ENCODE data around the gene ITGB2.

The ITGB2 gene

DNA sequence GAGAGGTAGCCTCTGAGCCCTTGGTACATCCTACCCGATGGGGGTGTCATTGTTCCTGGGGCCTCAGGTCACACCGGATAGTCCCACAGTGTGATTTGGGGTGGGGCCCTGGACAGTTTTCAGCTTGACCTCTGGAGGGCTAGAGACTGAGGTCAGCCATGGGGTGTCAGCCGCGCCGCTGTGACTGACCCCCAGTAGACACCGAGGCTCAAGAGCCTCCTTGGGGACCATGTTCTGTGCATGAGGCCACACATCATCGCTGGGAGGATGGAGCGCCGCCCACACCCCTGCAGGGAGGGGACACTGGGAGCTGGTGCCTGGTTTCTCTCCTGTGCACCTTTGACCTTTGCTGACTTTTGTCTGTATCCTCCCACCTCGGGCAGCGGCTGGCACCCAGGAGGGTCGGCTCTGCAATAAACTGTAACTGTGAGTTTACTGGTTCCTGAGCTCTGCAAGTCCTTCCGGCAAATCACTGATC is 22.6 kb downstream of the ITGB2 start:
- DNase-seq (ENCODE audit: low spot score), result no peak
- in situ Hi-C loops (cut with MboI; ENCODE audit: low sequenced_read_pairs, unreplicated experiment), result loop anchor here (5.0 kb wide), 1 partner anchor 39 kb away; no protein-coding TSS in a partner anchor
- TF ChIP-seq, protein P1, sequence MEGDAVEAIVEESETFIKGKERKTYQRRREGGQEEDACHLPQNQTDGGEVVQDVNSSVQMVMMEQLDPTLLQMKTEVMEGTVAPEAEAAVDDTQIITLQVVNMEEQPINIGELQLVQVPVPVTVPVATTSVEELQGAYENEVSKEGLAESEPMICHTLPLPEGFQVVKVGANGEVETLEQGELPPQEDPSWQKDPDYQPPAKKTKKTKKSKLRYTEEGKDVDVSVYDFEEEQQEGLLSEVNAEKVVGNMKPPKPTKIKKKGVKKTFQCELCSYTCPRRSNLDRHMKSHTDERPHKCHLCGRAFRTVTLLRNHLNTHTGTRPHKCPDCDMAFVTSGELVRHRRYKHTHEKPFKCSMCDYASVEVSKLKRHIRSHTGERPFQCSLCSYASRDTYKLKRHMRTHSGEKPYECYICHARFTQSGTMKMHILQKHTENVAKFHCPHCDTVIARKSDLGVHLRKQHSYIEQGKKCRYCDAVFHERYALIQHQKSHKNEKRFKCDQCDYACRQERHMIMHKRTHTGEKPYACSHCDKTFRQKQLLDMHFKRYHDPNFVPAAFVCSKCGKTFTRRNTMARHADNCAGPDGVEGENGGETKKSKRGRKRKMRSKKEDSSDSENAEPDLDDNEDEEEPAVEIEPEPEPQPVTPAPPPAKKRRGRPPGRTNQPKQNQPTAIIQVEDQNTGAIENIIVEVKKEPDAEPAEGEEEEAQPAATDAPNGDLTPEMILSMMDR (IDR thresholded peaks at IDR 0.05; ENCODE audit: borderline replicate concordance, control extremely low read depth, extremely low read depth, insufficient read depth, missing control alignments), result no peak

DNA sequence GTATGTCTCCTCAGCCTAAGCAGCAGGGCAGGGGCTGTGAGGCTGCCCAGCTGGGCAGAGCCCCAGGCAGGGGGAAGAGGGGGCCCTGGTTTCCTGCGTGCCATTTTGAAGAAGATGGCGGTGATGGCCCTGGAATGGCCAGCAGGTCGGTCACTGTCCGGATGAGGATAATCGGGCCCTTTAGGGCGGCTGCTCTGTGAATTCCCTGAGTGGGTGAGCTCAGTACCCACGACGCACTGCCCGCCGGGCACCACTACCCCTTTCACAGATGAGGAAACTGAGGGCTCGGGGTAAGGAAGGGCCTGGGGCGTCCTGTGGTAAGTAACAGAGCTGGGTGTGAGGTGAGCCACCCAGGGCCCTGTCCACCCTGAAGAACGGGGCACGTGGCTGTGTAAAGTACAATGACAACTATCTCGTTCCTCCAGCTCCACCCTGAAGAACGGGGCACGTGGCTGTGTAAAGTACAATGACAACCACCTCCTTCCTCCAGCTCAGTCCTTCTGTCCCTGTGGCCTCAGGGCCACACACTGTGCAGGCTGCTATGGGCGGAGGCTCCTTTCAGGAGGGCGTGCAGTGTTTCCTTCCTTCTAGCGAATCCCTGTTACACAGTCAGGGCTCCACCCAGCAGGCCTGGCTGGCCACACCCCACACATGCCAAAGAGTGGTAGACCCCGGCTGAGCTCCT is 23.2 kb downstream of the ITGB2 start:
- DNase-seq (ENCODE audit: low spot score), result no peak
- in situ Hi-C loops (cut with MboI; ENCODE audit: low sequenced_read_pairs, unreplicated experiment), result loop anchor here (5.0 kb wide), 1 partner anchor 40 kb away; no protein-coding TSS in a partner anchor
- TF ChIP-seq, protein P1 (IDR thresholded peaks at IDR 0.05; ENCODE audit: borderline replicate concordance, control extremely low read depth, extremely low read depth, insufficient read depth, missing control alignments), result no peak

DNA sequence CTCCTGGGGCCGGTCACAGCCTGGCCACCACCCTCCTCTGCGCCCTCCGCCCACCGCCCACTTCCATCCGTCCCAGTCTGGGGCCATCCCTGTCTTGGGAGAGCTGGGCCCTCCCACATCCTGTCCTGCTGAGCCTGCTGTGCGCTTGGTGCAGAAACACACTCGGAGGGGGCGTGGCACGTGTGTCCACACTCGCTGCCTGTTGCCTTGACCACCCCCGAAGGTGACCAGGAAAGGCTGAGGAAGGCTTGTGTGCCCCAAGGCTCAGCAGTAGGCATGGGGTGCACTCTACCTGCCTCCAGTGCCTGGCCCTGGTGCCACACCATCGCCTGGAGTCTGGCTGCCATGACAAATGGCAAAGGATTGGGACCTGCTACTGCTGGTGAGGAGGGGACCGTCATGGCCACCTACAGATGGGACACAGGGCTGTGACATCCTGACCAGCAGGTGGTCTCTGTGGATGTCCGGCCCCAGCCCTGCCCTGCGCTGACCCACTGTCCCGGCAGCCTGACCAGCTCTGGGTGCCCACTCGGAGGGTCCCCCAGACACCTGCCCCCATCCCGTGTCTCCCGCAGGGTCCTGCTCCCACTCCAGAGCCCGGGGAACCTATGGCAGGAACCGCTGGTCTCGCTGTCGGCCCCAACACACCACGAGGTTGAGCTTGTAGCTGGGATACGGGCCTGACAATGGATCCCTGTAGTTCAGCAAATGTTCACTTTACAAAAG is 24.0 kb downstream of the ITGB2 start:
- no peak for DNase-seq (ENCODE audit: low spot score)
- in situ Hi-C loops (cut with MboI; ENCODE audit: low sequenced_read_pairs, unreplicated experiment), result loop anchor here (5.0 kb wide), 1 partner anchor 41 kb away; no protein-coding TSS in a partner anchor
- TF ChIP-seq, protein P1 (IDR thresholded peaks at IDR 0.05; ENCODE audit: borderline replicate concordance, control extremely low read depth, extremely low read depth, insufficient read depth, missing control alignments), result no peak

DNA sequence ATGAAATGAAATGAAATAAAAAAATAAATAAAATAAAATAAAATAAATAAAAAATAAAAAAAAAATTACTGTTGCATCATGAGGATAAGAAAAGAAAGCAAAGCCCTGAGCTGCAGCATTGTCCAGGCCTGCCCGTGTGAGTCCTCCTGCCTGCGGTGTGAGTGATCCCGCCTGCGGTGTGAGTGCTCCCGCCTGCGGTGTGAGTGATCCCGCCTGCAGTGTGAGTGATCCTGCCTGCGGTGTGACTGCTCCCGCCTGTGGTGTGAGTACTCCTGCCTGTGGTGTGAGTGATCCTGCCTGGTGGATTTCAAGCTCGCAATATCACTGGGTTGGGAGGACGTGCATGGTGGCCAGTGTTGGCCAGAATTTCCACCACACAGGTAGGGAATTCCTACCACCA is 24.8 kb downstream of the ITGB2 start:
- TF ChIP-seq, protein P1 (IDR thresholded peaks at IDR 0.05; ENCODE audit: borderline replicate concordance, control extremely low read depth, extremely low read depth, insufficient read depth, missing control alignments), result no peak
- no peak for DNase-seq (ENCODE audit: low spot score)
- in situ Hi-C loops (cut with MboI; ENCODE audit: low sequenced_read_pairs, unreplicated experiment), result loop anchor here (5.0 kb wide), 1 partner anchor 41 kb away; no protein-coding TSS in a partner anchor

DNA sequence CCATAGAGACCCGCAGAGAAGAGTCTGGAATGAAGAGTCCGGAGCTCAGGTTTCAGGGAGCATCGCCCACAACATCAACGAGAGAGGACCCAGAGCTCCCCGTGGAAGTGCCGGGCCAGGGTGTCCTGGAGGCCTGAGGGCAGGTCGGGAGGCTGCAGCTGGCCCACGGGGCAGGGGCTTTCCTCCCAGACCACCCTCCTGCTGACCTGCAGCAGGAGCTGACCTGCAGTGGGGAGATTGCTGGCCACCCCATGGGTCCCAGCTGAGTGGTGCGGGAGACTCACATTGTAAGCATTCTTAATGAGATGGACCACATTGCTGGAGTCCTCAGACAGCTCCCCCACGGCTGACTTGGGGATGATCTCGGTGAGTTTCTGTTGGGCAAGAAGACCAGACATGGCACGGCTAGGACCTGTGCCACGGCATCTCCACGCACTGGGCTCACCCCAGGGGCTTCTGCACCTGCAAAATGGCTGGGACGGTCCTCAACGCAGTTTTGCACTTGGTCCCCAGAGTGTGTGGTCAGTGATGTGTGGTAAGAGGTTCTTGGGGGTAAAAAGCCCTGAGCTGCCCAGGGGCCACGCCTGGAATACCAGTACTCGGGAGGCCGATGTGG is 25.9 kb downstream of the ITGB2 start:
- TF ChIP-seq, protein P1 (IDR thresholded peaks at IDR 0.05; ENCODE audit: borderline replicate concordance, control extremely low read depth, extremely low read depth, insufficient read depth, missing control alignments), result no peak
- no peak for DNase-seq (ENCODE audit: low spot score)
- in situ Hi-C loops (cut with MboI; ENCODE audit: low sequenced_read_pairs, unreplicated experiment), result loop anchor here (5.0 kb wide), 1 partner anchor 43 kb away; no protein-coding TSS in a partner anchor

DNA sequence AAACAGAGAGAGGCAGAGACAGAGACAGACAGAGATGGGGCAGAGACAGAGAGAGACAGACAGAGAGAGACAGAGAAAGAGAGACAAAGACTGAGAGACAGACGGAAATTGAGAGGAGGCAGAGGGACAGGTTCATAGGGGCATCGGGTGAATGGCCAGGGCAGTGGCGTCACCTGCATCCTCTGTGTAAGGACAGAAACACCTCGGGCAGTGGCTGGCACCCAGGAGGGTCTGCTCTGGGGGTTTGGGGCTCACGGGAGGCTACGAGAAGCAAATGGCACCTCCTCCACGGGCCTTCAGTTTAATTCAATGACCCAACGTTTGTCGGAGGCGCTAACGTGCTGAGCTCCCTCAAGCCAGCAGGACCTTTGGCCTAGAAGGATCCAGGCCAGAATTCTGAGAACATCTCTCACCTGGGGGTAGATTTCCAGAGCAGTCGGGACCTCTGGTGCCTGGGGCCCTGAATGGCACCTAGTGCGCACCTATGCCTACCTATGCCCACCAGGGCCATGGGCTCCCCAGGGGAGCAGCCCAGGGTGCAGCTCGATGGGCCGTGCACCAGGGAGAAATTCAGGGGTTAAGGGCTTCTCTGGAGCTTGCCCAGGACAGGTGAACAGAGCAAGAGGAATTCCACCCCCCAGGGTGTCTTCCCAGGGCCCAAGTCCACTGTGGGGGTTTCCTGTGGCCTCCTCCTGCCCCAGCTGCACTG is 26.6 kb downstream of the ITGB2 start:
- TF ChIP-seq, protein P1 (IDR thresholded peaks at IDR 0.05; ENCODE audit: borderline replicate concordance, control extremely low read depth, extremely low read depth, insufficient read depth, missing control alignments), result no peak
- no peak for DNase-seq (ENCODE audit: low spot score)
- in situ Hi-C loops (cut with MboI; ENCODE audit: low sequenced_read_pairs, unreplicated experiment), result no loop called here
